Common myeloid progenitor, CD34-positive (primary cell): ENCODE measurements around the gene RABGGTA.

ENCODE experiments used
- CTCF ChIA-PET: fragments of 350-600 bp; sonication (Branson Sonifier 250); formaldehyde crosslinking; loops from one replicate; lab custom pipeline; 2021; ENCODE audit warnings: antibody characterized with exemption; lab: Charles Lee
- POLR2A ChIA-PET: fragments of 350-600 bp; sonication (Branson Sonifier 250); formaldehyde crosslinking; loops from one replicate; lab custom pipeline; 2021; ENCODE audit warnings: antibody characterized with exemption; lab: Charles Lee
- DNase-seq, 3 donors: peaks; one replicate each; pipeline versions ENCODE4 v3.0.0 to v3.0.0-alpha.2; 2013
- H3K27ac ChIP-seq, 2 experiments: 1 replicate in 1 of 2; 2 replicates in 1 of 2; pipeline ENCODE4 v1.7.0; 2013; ENCODE audit warnings: inconsistent platforms in 2 of 2, low read length in 2 of 2, mild to moderate bottlenecking in 2 of 2, low read depth in 1 of 2, moderate library complexity in 1 of 2; ENCODE audit not compliant: severe bottlenecking in 2 of 2, insufficient read depth in 1 of 2, poor library complexity in 1 of 2
- H3K27me3 ChIP-seq, 5 experiments: replicated peaks in 2 of 5; 1 replicate in 3 of 5; 2 replicates in 2 of 5; pipeline versions ENCODE4 v1.6.1 to v1.7.0; 2013; ENCODE audit warnings: low read length in 4 of 5, mild to moderate bottlenecking in 2 of 5, moderate library complexity in 2 of 5, inconsistent platforms in 1 of 5; ENCODE audit not compliant: insufficient read depth in 5 of 5, control insufficient read depth in 4 of 5
- H3K36me3 ChIP-seq, 4 experiments: 1 replicate in 2 of 4; 2 replicates in 2 of 4; pipeline versions ENCODE4 v1.6.1 to v1.7.0; 2013; ENCODE audit warnings: low read length in 3 of 4, control low read depth in 1 of 4, mild to moderate bottlenecking in 1 of 4; ENCODE audit not compliant: control insufficient read depth in 4 of 4, insufficient read depth in 4 of 4
- H3K4me1 ChIP-seq, 4 experiments: 1 replicate in 3 of 4; 2 replicates in 1 of 4; pipeline versions ENCODE4 v1.6.1 to v1.7.1; 2013; ENCODE audit warnings: low read length in 3 of 4, mild to moderate bottlenecking in 3 of 4, control low read depth in 1 of 4, inconsistent platforms in 1 of 4, moderate library complexity in 1 of 4; ENCODE audit not compliant: control insufficient read depth in 4 of 4, insufficient read depth in 4 of 4; ENCODE audit errors: control extremely low read depth in 1 of 4
- H3K4me3 ChIP-seq, 7 experiments: 1 replicate in 4 of 7; 2 replicates in 3 of 7; pipeline versions ENCODE4 v1.5.1 to v1.7.0; 2013; ENCODE audit warnings: mild to moderate bottlenecking in 7 of 7, low read length in 6 of 7, moderate library complexity in 6 of 7, inconsistent platforms in 2 of 7, low read depth in 2 of 7, control low read depth in 1 of 7; ENCODE audit not compliant: insufficient read depth in 4 of 7, control insufficient read depth in 1 of 7; ENCODE audit errors: extremely low read depth in 1 of 7
- H3K9me3 ChIP-seq, 5 experiments: 1 replicate in 4 of 5; 2 replicates in 1 of 5; pipeline versions ENCODE4 v1.6.1 to v1.7.1; 2013; ENCODE audit warnings: low read length in 4 of 5, mild to moderate bottlenecking in 2 of 5, inconsistent platforms in 1 of 5, low read depth in 1 of 5, moderate library complexity in 1 of 5; ENCODE audit not compliant: control insufficient read depth in 4 of 5, insufficient read depth in 2 of 5; ENCODE audit errors: control extremely low read depth in 1 of 5
- WGBS: methylation state at CpG from one replicate; pipeline ENCODE4 v1.1.5; 2013; ENCODE audit not compliant: insufficient coverage; 5-methylcytosine and 5-hydroxymethylcytosine counted together

Gene RABGGTA

GRCh38 chr14:24267516-24267915, 3.9 kb downstream of the RABGGTA start:
- CTCF ChIA-PET, result interaction anchor here (1.4 to 7.7 kb wide), 6 partner anchors 13 to 32 kb away, joined by 3 to 57 read pairs (median 6); partner anchors contain the start of genes DHRS1, NOP9 and TINF2
- Histone ChIP-seq H3K9me3 (no peaks in the 10 kb centered on the region), H3K36me3 (peaks cover 0 to 34% (median 20%) of the 10 kb centered on the region in 4 experiments), H3K4me1 (peaks cover 0 to 17% (median 10%) of the 10 kb centered on the region in 4 experiments), H3K27ac (no peak overlapping the region), H3K27me3 (no peaks in the 10 kb centered on the region), H3K4me3 (no peak overlapping the region)
- WGBS, result over 99% methylated on average over 9 of the region's 9 CpGs
- no peak for DNase-seq
- POLR2A ChIA-PET, result no interaction called here

- WGBS, result 95% methylated on average over 17 of the region's 18 CpGs
- CTCF ChIA-PET, result interaction anchor here (0.6 to 7.7 kb wide), 6 partner anchors 14 to 158 kb away, joined by 3 to 57 read pairs (median 6); partner anchors contain the start of genes DHRS1, NOP9 and TINF2
- peaks cover 0 to 34% (median 20%) of the 10 kb centered on the region in 4 experiments for H3K36me3 ChIP-seq
Observed at GRCh38 chr14:24266344-24267244, 4.8 kb downstream of the RABGGTA start.

DNA sequence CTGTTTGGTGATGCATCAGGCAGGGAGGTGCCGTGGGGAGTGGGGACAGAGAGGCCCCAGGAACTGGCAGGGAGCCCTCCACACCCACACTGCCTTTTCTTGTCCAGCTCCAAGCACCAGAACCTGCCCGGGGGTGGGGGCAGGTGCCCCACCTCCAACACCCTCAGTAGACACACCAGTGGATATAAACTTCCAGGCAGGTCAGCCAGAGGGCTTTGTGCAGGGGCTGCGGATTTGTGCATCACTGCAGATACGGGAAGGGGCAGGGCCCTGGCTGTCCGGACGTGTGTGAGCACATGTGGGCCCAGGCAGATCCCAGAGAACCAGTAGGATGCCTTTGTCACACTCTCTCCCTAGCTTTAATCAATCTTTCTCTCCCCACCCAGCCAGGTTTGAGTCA, 7.1 kb downstream of the RABGGTA start:
- CTCF ChIA-PET, result interaction anchor here (1.2 to 2.2 kb wide), 8 partner anchors 13 to 44 kb away, joined by 3 to 9 read pairs (median 4); partner anchors contain the start of genes CIDEB and TINF2

More at GRCh38 chr14:24266344-24267244, 4.8 kb downstream of the RABGGTA start:
- Histone ChIP-seq H3K9me3 (no peaks in the 10 kb centered on the region), H3K4me3 (no peak overlapping the region), H3K27me3 (no peaks in the 10 kb centered on the region), H3K4me1 (peaks cover 0 to 8% (median 4%) of the 10 kb centered on the region in 4 experiments), H3K27ac (no peak overlapping the region)
- POLR2A ChIA-PET, result no interaction called here
- no peak for DNase-seq

DNA sequence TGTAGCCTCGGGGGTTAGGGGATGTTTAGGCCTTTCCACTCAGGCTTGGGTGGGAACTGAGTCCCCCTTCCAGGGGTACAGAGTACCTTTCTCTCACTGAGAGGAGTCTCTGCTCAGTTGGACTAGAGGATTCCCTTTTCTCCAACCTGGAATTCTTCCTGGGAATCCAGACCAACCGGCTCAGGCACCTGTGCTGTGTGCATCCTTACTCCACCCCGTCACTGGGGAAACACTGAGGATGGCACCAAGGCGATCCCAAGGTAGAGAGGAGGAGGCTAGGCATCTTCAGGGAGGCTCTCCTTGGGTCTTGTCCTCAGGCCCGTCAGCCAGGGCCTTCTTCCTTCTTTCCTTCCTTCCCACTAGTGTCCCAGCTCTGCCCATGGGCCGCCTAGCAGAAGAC, 7.5 kb downstream of the RABGGTA start:
- no peak overlapping the region for H3K27ac ChIP-seq
- DNase-seq, result no peak
- ChIA-PET CTCF (interaction anchor here (1.2 to 2.2 kb wide), 8 partner anchors 14 to 44 kb away, joined by 3 to 9 read pairs (median 4); partner anchors contain the start of genes CIDEB and TINF2), POLR2A (no interaction called here)
- H3K9me3 ChIP-seq, result no peaks in the 10 kb centered on the region
- 96% methylated on average over 5 of the region's 6 CpGs for WGBS
- H3K36me3 ChIP-seq, result peaks cover 0 to 29% (median 17%) of the 10 kb centered on the region in 4 experiments
- H3K4me3 ChIP-seq, result no peak overlapping the region
- H3K27me3 ChIP-seq, result no peaks in the 10 kb centered on the region
- no peaks in the 10 kb centered on the region for H3K4me1 ChIP-seq

More for the DNA sequence above, 7.1 kb downstream of the RABGGTA start:
- Histone ChIP-seq H3K36me3 (peaks cover 0 to 33% (median 19%) of the 10 kb centered on the region in 4 experiments), H3K27ac (no peak overlapping the region), H3K27me3 (no peaks in the 10 kb centered on the region), H3K4me1 (no peaks in the 10 kb centered on the region), H3K4me3 (no peak overlapping the region), H3K9me3 (no peaks in the 10 kb centered on the region)
- no peak for DNase-seq
- POLR2A ChIA-PET, result no interaction called here
- WGBS, result 85% methylated on average over 5 of the region's 6 CpGs

GRCh38 chr14:24262821-24263733, 8.3 kb downstream of the RABGGTA start, which contains the start of gene TGM1:
Gene TGM1, minus strand, starts transcription at chr14:24263177. Its CDS starts 825 bp downstream, at chr14:24262352.
- H3K27ac ChIP-seq, result no peak within 1 kb of the TSS
- peaks cover 0 to 26% (median 15%) of the 10 kb centered on the region in 4 experiments for H3K36me3 ChIP-seq
- no peak within 1 kb of the TSS for H3K4me3 ChIP-seq
- 95% methylated on average over 12 of the region's 14 CpGs for WGBS
- no peak for DNase-seq
- H3K9me3 ChIP-seq, result no peaks in the 10 kb centered on the region
- CTCF ChIA-PET, result interaction anchor here (1.2 to 1.9 kb wide), 6 partner anchors 8 to 45 kb away, joined by 3 to 11 read pairs (median 4); partner anchors contain the start of gene CIDEB
- POLR2A ChIA-PET, result interaction anchor here (1.6 kb wide), 1 partner anchor 8 kb away, joined by 4 read pairs; the partner anchor contains the start of gene RABGGTA
- no peaks in the 10 kb centered on the region for H3K27me3 ChIP-seq
- no peaks in the 10 kb centered on the region for H3K4me1 ChIP-seq

DNA sequence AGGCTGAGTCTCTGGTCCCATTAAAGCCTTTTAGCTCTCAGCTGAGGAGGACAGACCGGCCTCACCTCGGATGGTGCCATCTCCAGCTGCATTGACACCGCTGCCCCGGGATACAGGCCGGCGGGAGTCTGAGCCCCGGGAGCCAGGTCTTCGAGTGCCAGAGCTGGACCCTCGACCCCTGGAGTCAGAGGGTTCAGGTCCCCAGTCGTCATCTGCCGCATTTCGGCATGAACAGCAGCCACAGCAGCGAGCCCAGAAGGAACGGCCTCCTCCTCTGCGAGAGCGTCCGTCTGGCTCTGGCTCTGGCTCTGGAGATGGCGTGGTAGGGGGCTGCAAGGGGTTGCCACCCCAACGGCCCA, 9.4 kb downstream of the RABGGTA start:
- no peak for DNase-seq
- POLR2A ChIA-PET, result interaction anchor here (1.6 kb wide), 1 partner anchor 9 kb away, joined by 4 read pairs; the partner anchor contains the start of gene RABGGTA
- H3K4me3 ChIP-seq, result no peak overlapping the region

More for the DNA sequence above, 9.4 kb downstream of the RABGGTA start:
- Histone ChIP-seq H3K27ac (no peak overlapping the region), H3K9me3 (no peaks in the 10 kb centered on the region), H3K36me3 (peaks cover 0 to 16% (median 10%) of the 10 kb centered on the region in 4 experiments), H3K4me1 (no peaks in the 10 kb centered on the region), H3K27me3 (no peaks in the 10 kb centered on the region)
- 97% methylated on average over 19 of the region's 19 CpGs for WGBS
- CTCF ChIA-PET, result interaction anchor here (1.4 to 1.9 kb wide), 3 partner anchors 9 to 35 kb away, joined by 3 to 11 read pairs (median 5); no protein-coding TSS in a partner anchor
